ENCODE results near the gene THBS4.

DNA sequence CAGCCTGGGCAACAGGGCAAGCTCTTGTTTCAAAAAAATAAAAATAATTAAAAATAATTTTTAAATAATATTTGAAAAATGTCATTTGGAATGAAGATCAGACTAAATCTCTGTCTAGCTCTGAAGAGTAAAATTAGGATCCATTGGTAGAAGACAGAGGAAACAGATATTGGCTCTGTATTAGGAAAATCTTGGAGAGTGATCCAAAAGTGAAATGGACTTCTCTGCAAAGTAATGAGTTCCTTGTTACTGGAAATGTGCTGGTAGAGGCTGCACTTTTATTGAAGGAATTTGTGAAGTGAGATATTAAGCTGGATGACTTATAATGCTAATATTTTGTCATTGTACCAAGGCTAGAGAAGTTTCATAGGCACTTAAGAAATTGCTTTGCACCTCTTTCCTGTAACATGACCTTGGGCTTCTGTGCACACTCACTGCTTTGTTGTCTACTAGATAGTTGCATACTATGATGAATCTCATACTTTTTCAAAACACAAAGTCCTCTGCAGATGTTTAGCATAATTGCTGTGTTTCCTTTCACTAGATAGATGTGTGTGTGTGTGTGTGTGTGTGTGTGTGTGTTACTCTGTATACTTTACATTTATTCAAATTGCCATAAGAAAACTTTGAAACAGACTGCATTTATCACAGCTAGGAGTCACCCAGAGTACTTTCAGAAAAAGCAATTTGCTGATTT lies 13.1 kb downstream of the THBS4 start:
- no peak for TF ChIP-seq SUZ12 (IDR thresholded peaks at IDR 0.05)
- no peak for TF ChIP-seq ARNT (IDR thresholded peaks at IDR 0.05)
- no peak for TF ChIP-seq SP1 (IDR thresholded peaks at IDR 0.05)
- TF ChIP-seq FOXM1 (IDR thresholded peaks at IDR 0.05; ENCODE audit: borderline replicate concordance), result no peak
- no peak for TF ChIP-seq ELF4 (IDR thresholded peaks at IDR 0.05)

Measured in HEK293T (cell line).